ENCODE data around the gene IMMP1L.

The IMMP1L gene

DNA sequence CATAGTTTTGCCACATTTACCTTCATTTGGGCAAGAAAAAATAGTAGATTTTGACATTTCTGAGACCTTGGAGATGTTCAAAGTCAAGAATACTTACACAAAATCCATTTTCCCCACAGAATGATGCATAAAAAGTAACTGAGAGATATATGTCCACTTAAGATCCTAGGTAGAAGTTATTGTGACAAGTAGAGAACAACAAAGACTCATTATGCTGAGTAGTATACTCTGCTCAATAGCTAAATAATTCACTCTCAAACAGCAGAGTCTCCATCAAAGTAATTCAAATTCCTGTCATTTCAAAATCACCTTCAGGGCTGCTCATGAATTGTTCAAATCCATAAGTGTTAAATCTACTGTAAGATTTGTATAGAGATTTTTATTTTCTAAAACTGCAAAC is 35.3 kb downstream of the IMMP1L start:
- DNase-seq (ENCODE audit: low spot score) = no peak

- DNase-seq (ENCODE audit: low spot score) = no peak
Observed at GRCh38 chr11:31464436-31464835, 45.0 kb downstream of the IMMP1L start.

DNA sequence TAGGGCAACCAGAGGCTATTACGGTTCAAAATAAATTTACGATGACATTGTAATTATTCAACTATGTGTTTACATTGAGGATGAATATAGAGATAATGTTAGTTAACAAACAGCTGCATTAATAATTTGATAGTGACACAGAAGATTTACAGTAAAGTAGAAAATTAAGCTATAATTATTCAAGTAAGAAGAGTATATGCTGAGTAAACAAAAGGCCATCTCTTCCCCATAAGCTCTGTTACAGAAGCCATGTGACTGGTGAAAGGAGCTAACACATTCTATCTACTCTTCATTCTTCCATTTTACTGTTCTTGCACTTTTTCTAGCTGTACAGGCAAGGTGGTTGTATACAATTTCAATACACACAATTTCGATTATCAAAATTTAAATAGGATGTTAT is 54.2 kb downstream of the IMMP1L start:
- DNase-seq (ENCODE audit: low spot score) = no peak

GRCh38 chr11:31450841-31451240 is 58.6 kb downstream of the IMMP1L start:
- DNase-seq (ENCODE audit: low spot score) = no peak

DNA sequence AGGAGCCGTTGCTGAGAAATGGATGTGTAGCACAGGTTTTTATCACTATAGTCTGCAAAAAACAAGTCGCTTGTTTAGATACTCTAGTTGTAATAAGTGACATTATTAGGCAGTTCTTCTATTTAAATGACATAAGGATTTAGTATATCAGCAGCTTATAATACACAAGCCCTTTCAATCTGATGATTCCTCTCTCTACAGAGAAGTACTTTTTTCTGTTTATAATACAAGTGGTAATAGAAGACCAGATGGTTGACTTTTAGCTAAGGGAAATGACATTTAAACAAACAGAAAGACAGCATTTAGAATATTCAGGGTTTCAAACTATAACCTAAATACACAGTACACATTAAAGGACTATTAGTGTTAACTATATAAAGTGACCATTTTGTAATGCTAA is 60.4 kb downstream of the IMMP1L start:
- no peak for DNase-seq (ENCODE audit: low spot score)

- no peak for DNase-seq (ENCODE audit: low spot score)
Observed at GRCh38 chr11:31445621-31446020, 63.8 kb downstream of the IMMP1L start.

DNA sequence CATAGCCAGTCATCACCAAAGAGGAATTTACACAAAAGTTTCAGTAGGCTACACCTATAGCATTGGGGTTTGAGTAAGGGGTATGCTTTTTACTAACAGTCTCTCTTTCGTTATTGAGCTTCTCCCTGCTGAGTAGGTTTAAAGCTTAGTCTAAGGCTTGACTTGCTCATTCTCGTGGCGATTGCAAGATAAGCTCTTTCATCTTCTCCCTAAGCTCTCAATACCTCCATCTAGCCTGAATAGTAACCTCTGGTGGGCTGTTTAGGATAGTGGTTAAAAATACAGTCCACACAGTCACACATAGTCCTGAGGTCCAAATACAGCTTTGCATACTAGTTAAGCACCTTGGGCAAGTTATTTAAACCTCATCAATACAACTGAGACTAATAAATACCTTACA is 65.6 kb downstream of the IMMP1L start:
- no peak for DNase-seq (ENCODE audit: low spot score)

GRCh38 chr11:31442086-31442485 is 67.3 kb downstream of the IMMP1L start:
- DNase-seq (ENCODE audit: low spot score) = no peak

GRCh38 chr11:31441296-31441695 is 68.1 kb downstream of the IMMP1L start:
- DNase-seq (ENCODE audit: low spot score) = no peak

- DNase-seq (ENCODE audit: low spot score) = no peak
Observed at GRCh38 chr11:31437742-31438435, 71.5 kb downstream of the IMMP1L start.

- no peak for DNase-seq (ENCODE audit: low spot score)
Observed at GRCh38 chr11:31433851-31434250, 75.6 kb downstream of the IMMP1L start.

GRCh38 chr11:31424652-31425051 is 84.8 kb downstream of the IMMP1L start:
- DNase-seq (ENCODE audit: low spot score) = no peak

- no peak for DNase-seq (ENCODE audit: low spot score)
Observed at GRCh38 chr11:31422703-31423102, 86.7 kb downstream of the IMMP1L start.

DNA sequence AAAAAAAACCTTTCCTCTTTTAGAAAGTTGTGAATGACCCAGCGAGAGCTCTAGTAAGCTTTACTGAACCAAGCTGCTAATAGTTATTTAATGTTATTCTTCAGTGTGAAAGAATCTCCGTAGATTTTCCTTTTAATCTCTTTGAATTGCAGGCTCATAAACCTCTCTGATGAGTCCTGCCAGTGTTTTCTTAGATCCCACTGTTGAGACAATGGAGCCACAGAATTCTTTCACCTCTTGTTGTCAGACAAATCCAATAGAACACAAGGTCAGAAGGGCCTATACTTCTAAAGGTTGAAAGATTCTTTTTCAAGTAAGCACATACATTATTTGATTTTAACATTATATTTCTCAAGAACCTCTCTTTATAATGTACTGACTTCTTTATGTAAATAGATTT is 87.6 kb downstream of the IMMP1L start:
- DNase-seq (ENCODE audit: low spot score) = no peak

- DNase-seq (ENCODE audit: low spot score) = no peak
Observed at GRCh38 chr11:31419669-31420068, 89.8 kb downstream of the IMMP1L start.

DNA sequence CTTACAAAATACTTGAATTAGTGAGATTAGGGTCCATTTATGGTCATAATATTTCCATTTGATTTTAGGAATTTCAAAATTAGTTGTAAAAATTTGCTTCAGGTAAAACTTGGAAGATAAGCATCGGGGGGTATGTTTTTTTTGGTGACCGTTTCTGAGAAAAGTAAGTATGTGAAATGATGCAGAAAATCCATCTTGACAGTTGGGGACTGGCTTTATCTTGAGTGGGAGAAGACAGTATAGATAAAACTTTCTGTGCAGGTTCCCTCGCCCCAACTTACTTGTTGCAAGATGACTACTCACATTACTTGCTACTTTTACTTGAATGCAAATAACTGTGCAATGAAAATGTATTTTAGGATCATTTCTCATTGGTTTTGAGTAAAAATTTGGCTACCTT is 90.3 kb downstream of the IMMP1L start:
- DNase-seq (ENCODE audit: low spot score) = no peak

- no peak for DNase-seq (ENCODE audit: low spot score)
Observed at GRCh38 chr11:31417816-31418215, 91.6 kb downstream of the IMMP1L start.

- no peak for DNase-seq (ENCODE audit: low spot score)
Observed at GRCh38 chr11:31417357-31417756, 92.1 kb downstream of the IMMP1L start.

DNA sequence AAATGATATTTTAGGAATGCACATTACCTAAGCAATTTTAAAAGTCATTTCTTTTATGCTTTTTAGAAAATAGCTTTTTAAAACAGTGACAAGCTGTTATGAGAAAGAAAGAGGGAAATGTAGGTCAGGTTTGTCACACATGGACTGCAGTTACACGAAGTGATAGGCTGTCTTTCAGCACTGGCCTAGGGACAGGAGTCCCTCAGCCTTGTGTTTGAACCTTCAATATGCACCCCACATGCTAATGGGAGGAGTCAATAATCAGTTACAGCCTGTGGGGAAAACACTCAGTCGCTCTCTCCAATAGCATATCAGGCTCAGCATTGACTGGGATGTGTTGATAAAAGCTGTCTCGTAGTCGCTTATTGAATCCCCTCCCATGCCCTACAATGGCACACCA is 94.0 kb downstream of the IMMP1L start:
- no peak for DNase-seq (ENCODE audit: low spot score)

- no peak for DNase-seq (ENCODE audit: low spot score)
Observed at GRCh38 chr11:31414338-31414737, 95.1 kb downstream of the IMMP1L start.

- no peak for DNase-seq (ENCODE audit: low spot score)
Observed at GRCh38 chr11:31412946-31413345, 96.5 kb downstream of the IMMP1L start.

GRCh38 chr11:31408201-31408600 is 101.2 kb downstream of the IMMP1L start:
- DNase-seq (ENCODE audit: low spot score) = no peak

DNA sequence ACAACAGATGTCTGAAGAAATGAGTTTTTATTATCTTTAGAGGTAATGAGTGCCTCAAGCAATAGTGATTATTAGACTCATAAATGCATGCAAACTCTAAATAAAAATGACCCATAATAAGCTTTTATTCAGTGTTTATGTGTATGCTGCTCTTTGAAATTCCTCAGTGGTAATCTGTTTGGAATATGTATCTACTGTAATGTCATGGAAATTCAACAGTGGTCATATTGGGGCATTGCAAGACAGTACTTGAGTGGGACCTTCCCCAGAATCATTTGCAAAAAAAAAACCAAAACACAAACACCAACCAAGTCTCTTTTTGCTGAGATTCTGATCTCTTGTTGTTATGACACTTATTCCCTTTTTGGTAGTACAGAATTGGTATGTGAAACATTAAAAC is 104.8 kb downstream of the IMMP1L start:
- no peak for DNase-seq (ENCODE audit: low spot score)

DNA sequence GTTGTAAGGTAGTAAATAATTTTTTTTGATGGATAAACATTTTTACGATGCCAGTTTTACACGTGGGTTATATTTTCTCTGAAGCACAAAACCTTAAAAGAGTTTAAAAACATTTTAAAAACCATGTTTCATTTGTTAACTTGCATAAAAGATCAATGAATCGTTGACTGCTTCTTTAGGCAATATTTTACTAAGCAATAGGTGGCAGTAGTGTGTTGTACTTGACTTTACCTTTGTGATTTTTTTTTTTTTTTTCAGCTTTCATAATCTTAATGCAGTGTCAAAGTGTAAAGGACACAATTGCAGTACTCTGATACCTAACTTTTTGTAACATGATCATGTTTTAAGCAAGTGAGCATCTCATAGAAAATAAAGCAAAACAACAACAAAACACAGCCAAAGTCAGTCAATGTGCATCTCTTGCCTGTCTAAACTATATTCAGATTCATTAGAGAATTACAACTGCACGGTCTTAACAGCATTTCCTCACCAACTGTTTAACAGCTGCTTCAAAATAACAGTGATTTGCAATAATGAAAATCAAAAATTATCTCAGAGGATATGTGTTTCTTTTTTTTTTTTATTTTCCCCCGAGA is 112.1 kb downstream of the IMMP1L start:
- DNase-seq (ENCODE audit: low spot score) = peak; percentile 15

Data from CD4-positive, alpha-beta T cell treated with Interleukin-15 for 4 hours (primary cell).